Panc1 (cell line): ENCODE measurements around the gene SHC1.

Experiments
- SIN3A ChIP-seq: IDR thresholded peaks from 2 replicates; pipeline ENCODE4 v1.6.1; 2012; ENCODE audit warnings: low read depth, mild to moderate bottlenecking, low read length, moderate library complexity, borderline replicate concordance; ENCODE audit not compliant: insufficient read depth
- TF ChIP-seq, protein P1 (sequence below): fragments of 450-650 bp; IDR thresholded peaks from 2 replicates; pipeline ENCODE4 v1.5.1; 2017; ENCODE audit warnings: mild to moderate bottlenecking
- TF ChIP-seq, protein P2 (sequence below), 2 experiments: IDR thresholded peaks; 2 replicates each; pipeline ENCODE4 v1.6.1; 2011 to 2012; ENCODE audit warnings: low read depth in 2 of 2, control low read depth in 1 of 2, low read length in 1 of 2, mild to moderate bottlenecking in 1 of 2, moderate library complexity in 1 of 2; ENCODE audit not compliant: insufficient read depth in 1 of 2

GRCh38 chr1:154926201-154926600 lies 44.3 kb downstream of the SHC1 start:
- TF ChIP-seq SIN3A, result no peak
- TF ChIP-seq, protein P1, sequence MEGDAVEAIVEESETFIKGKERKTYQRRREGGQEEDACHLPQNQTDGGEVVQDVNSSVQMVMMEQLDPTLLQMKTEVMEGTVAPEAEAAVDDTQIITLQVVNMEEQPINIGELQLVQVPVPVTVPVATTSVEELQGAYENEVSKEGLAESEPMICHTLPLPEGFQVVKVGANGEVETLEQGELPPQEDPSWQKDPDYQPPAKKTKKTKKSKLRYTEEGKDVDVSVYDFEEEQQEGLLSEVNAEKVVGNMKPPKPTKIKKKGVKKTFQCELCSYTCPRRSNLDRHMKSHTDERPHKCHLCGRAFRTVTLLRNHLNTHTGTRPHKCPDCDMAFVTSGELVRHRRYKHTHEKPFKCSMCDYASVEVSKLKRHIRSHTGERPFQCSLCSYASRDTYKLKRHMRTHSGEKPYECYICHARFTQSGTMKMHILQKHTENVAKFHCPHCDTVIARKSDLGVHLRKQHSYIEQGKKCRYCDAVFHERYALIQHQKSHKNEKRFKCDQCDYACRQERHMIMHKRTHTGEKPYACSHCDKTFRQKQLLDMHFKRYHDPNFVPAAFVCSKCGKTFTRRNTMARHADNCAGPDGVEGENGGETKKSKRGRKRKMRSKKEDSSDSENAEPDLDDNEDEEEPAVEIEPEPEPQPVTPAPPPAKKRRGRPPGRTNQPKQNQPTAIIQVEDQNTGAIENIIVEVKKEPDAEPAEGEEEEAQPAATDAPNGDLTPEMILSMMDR, result no peak
- TF ChIP-seq, protein P2, sequence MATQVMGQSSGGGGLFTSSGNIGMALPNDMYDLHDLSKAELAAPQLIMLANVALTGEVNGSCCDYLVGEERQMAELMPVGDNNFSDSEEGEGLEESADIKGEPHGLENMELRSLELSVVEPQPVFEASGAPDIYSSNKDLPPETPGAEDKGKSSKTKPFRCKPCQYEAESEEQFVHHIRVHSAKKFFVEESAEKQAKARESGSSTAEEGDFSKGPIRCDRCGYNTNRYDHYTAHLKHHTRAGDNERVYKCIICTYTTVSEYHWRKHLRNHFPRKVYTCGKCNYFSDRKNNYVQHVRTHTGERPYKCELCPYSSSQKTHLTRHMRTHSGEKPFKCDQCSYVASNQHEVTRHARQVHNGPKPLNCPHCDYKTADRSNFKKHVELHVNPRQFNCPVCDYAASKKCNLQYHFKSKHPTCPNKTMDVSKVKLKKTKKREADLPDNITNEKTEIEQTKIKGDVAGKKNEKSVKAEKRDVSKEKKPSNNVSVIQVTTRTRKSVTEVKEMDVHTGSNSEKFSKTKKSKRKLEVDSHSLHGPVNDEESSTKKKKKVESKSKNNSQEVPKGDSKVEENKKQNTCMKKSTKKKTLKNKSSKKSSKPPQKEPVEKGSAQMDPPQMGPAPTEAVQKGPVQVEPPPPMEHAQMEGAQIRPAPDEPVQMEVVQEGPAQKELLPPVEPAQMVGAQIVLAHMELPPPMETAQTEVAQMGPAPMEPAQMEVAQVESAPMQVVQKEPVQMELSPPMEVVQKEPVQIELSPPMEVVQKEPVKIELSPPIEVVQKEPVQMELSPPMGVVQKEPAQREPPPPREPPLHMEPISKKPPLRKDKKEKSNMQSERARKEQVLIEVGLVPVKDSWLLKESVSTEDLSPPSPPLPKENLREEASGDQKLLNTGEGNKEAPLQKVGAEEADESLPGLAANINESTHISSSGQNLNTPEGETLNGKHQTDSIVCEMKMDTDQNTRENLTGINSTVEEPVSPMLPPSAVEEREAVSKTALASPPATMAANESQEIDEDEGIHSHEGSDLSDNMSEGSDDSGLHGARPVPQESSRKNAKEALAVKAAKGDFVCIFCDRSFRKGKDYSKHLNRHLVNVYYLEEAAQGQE (IDR thresholded peaks at IDR 0.05; ENCODE audit: insufficient read depth in 1 of 2, low read depth in 2 of 2, low read length in 1 of 2), result no peak
